Measurements from ENCODE around the gene AUTS2. TPM values are rescaled to one million over a fixed set of nuclear protein-coding genes. Genes with fewer than 3 reads are reported as not detected.

AUTS2 gene
- total RNA-seq, 1 experiment from 2014 or later = 42.1 TPM

GRCh38 chr7:70071766-70072165 is 473.5 kb downstream of the AUTS2 start:
- BruUV-seq (replicated peaks) = no TSS peak
- Histone ChIP-seq H3K4me1 (ENCODE audit: insufficient read depth, low read length, poor library complexity, severe bottlenecking) (no peaks in the 10 kb centered on the region), H3K36me3 (ENCODE audit: insufficient read depth, low read length, poor library complexity, severe bottlenecking) (no peaks in the 10 kb centered on the region), H3K4me3 (ENCODE audit: low read depth, low read length, poor library complexity, severe bottlenecking) (no peak overlapping the region), H3K9me3 (ENCODE audit: low read depth, low read length, poor library complexity, severe bottlenecking) (no peaks in the 10 kb centered on the region), H3K27ac (ENCODE audit: low read depth, low read length, poor library complexity, severe bottlenecking) (no peak overlapping the region), H3K27me3 (replicated peaks; ENCODE audit: insufficient read depth, low read depth, low read length, poor library complexity) (no peaks in the 10 kb centered on the region)
- POLR2A ChIA-PET (ENCODE audit: low non-redundant PET) = no interaction called here
- intact Hi-C loops (cut with micrococcal nuclease; ENCODE audit: unreplicated experiment) = no loop called here
- DNase-seq (ENCODE audit: low spot score) = no peak
- no peak for TF ChIP-seq EZH2 (IDR thresholded peaks at IDR 0.05; ENCODE audit: borderline replicate concordance, low read depth, low read length, poor library complexity, severe bottlenecking)
- no peak for TF ChIP-seq CTCF (conservative IDR thresholded peaks at IDR 0.05; ENCODE audit: low read depth, low read length)
- CTCF ChIA-PET = no interaction called here

- no peak overlapping the region for H3K4me3 ChIP-seq (ENCODE audit: low read depth, low read length, poor library complexity, severe bottlenecking)
- no peaks in the 10 kb centered on the region for H3K36me3 ChIP-seq (ENCODE audit: insufficient read depth, low read length, poor library complexity, severe bottlenecking)
- no peaks in the 10 kb centered on the region for H3K27me3 ChIP-seq (replicated peaks; ENCODE audit: insufficient read depth, low read depth, low read length, poor library complexity)
- ChIA-PET POLR2A (ENCODE audit: low non-redundant PET) (interaction anchor here (0.6 kb wide), 1 partner anchor 621 kb away, joined by 17 read pairs; no protein-coding TSS in a partner anchor), CTCF (no interaction called here)
- DNase-seq (ENCODE audit: low spot score) = no peak
- H3K9me3 ChIP-seq (ENCODE audit: low read depth, low read length, poor library complexity, severe bottlenecking) = no peaks in the 10 kb centered on the region
- intact Hi-C loops (cut with micrococcal nuclease; ENCODE audit: unreplicated experiment) = no loop called here
- no peak overlapping the region for H3K27ac ChIP-seq (ENCODE audit: low read depth, low read length, poor library complexity, severe bottlenecking)
- BruUV-seq (replicated peaks) = no TSS peak
- no peaks in the 10 kb centered on the region for H3K4me1 ChIP-seq (ENCODE audit: insufficient read depth, low read length, poor library complexity, severe bottlenecking)
- TF ChIP-seq EZH2 (IDR thresholded peaks at IDR 0.05; ENCODE audit: borderline replicate concordance, low read depth, low read length, poor library complexity, severe bottlenecking) = no peak
- no peak for TF ChIP-seq CTCF (conservative IDR thresholded peaks at IDR 0.05; ENCODE audit: low read depth, low read length)
Observed at GRCh38 chr7:70072220-70072619, 473.9 kb downstream of the AUTS2 start.

GRCh38 chr7:70076325-70076724 is 478.1 kb downstream of the AUTS2 start:
- ChIA-PET POLR2A (ENCODE audit: low non-redundant PET) (no interaction called here), CTCF (no interaction called here)
- no peak for TF ChIP-seq CTCF (conservative IDR thresholded peaks at IDR 0.05; ENCODE audit: low read depth, low read length)
- no peak for TF ChIP-seq EZH2 (IDR thresholded peaks at IDR 0.05; ENCODE audit: borderline replicate concordance, low read depth, low read length, poor library complexity, severe bottlenecking)
- H3K9me3 ChIP-seq (ENCODE audit: low read depth, low read length, poor library complexity, severe bottlenecking) = no peaks in the 10 kb centered on the region
- no peaks in the 10 kb centered on the region for H3K27me3 ChIP-seq (replicated peaks; ENCODE audit: insufficient read depth, low read depth, low read length, poor library complexity)
- no peaks in the 10 kb centered on the region for H3K4me1 ChIP-seq (ENCODE audit: insufficient read depth, low read length, poor library complexity, severe bottlenecking)
- no peak for DNase-seq (ENCODE audit: low spot score)
- no peaks in the 10 kb centered on the region for H3K36me3 ChIP-seq (ENCODE audit: insufficient read depth, low read length, poor library complexity, severe bottlenecking)
- BruUV-seq (replicated peaks) = no TSS peak
- intact Hi-C loops (cut with micrococcal nuclease; ENCODE audit: unreplicated experiment) = no loop called here
- H3K4me3 ChIP-seq (ENCODE audit: low read depth, low read length, poor library complexity, severe bottlenecking) = no peak overlapping the region
- H3K27ac ChIP-seq (ENCODE audit: low read depth, low read length, poor library complexity, severe bottlenecking) = no peak overlapping the region

All from A673 (cell line).